Ascending aorta (tissue), 2 donors: ENCODE measurements around the gene AGK. TPM values are rescaled to one million over a fixed set of nuclear protein-coding genes. Genes with fewer than 3 reads are reported as not detected.

ENCODE experiments used
- DNase-seq, 2 donors: peaks; one replicate each; pipeline ENCODE4 v3.0.0-alpha.2; 2019; ENCODE audit warnings: low spot score in 2 of 2
- H3K27ac ChIP-seq, 2 donors: fragments of 200-600 bp; sonication (generic); one replicate each; pipeline ENCODE4 v1.5.1; 2016 to 2017; ENCODE audit warnings: mild to moderate bottlenecking in 1 of 2
- H3K27me3 ChIP-seq: fragments of 200-600 bp; sonication (generic); one replicate; pipeline ENCODE4 v1.5.1; 2017
- H3K36me3 ChIP-seq, 2 donors: fragments of 200-600 bp; sonication (generic); one replicate each; pipeline ENCODE4 v1.5.1; 2016
- H3K4me1 ChIP-seq, 2 donors: fragments of 200-600 bp; sonication (generic); one replicate each; pipeline ENCODE4 v1.5.1; 2016 to 2017; ENCODE audit warnings: mild to moderate bottlenecking in 1 of 2
- H3K4me3 ChIP-seq, 2 donors: fragments of 200-600 bp; sonication (generic); one replicate each; pipeline ENCODE4 v1.5.1; 2016 to 2017; ENCODE audit warnings: mild to moderate bottlenecking in 1 of 2
- H3K9me3 ChIP-seq, 2 donors: fragments of 200-600 bp; sonication (generic); one replicate each; pipeline ENCODE4 v1.5.1; 2016
- intact Hi-C: fragments of 100-400 bp; cut with DNase I; formaldehyde crosslinking; loops from one replicate; pipeline ENCODE4 v1.15.1; 2023
- total RNA-seq: library from RNA; depleted of rRNA; stranded (reverse); fragments of >200 nt; gene quantifications from one replicate; pipeline ENCODE4 v1.1.0, GENCODE V29; 2016
- TF ChIP-seq, protein P1 (sequence below), 3 experiments: fragments of 200-600 bp in 2 of 3; fragments of 450-650 bp in 1 of 3; sonication (generic) in 2 of 3; IDR thresholded peaks; one replicate each; pipeline ENCODE4 v1.5.1; 2016 to 2019; ENCODE audit warnings: antibody characterized with exemption in 3 of 3, mild to moderate bottlenecking in 1 of 3, moderate library complexity in 1 of 3

AGK gene, protein sequence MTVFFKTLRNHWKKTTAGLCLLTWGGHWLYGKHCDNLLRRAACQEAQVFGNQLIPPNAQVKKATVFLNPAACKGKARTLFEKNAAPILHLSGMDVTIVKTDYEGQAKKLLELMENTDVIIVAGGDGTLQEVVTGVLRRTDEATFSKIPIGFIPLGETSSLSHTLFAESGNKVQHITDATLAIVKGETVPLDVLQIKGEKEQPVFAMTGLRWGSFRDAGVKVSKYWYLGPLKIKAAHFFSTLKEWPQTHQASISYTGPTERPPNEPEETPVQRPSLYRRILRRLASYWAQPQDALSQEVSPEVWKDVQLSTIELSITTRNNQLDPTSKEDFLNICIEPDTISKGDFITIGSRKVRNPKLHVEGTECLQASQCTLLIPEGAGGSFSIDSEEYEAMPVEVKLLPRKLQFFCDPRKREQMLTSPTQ
- total RNA-seq, result 16.1 TPM

- TF ChIP-seq, protein P1, sequence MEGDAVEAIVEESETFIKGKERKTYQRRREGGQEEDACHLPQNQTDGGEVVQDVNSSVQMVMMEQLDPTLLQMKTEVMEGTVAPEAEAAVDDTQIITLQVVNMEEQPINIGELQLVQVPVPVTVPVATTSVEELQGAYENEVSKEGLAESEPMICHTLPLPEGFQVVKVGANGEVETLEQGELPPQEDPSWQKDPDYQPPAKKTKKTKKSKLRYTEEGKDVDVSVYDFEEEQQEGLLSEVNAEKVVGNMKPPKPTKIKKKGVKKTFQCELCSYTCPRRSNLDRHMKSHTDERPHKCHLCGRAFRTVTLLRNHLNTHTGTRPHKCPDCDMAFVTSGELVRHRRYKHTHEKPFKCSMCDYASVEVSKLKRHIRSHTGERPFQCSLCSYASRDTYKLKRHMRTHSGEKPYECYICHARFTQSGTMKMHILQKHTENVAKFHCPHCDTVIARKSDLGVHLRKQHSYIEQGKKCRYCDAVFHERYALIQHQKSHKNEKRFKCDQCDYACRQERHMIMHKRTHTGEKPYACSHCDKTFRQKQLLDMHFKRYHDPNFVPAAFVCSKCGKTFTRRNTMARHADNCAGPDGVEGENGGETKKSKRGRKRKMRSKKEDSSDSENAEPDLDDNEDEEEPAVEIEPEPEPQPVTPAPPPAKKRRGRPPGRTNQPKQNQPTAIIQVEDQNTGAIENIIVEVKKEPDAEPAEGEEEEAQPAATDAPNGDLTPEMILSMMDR (IDR thresholded peaks at IDR 0.05), result no peak
- Histone ChIP-seq H3K9me3 (no peaks in the 10 kb centered on the region), H3K36me3 (peaks cover 0 to 5% of the 10 kb centered on the region in 2 donors), H3K4me3 (peak within 1 kb of the TSS; percentile 91 to 92), H3K27me3 (no peaks in the 10 kb centered on the region), H3K27ac (peak within 1 kb of the TSS; percentile 63 to 77), H3K4me1 (peaks cover 0 to 6% of the 10 kb centered on the region in 2 donors)
- intact Hi-C loops, result loop anchor here (5.0 kb wide), 1 partner anchor 186 kb away; the partner anchor contains the start of gene SSBP1
- peak in 1 of 2 donors; percentile 73 for DNase-seq
These were observed at the start of gene AGK for GRCh38 chr7:141551094-141551781. Gene AGK, plus strand, starts transcription at chr7:141551410. Its CDS starts 4,057 bp downstream, at chr7:141555467.

GRCh38 chr7:141501451-141501850 lies 49.8 kb upstream of the AGK start:
- no peaks in the 10 kb centered on the region for H3K36me3 ChIP-seq
- no peaks in the 10 kb centered on the region for H3K27me3 ChIP-seq
- no peak for DNase-seq
- H3K4me1 ChIP-seq, result no peaks in the 10 kb centered on the region
- TF ChIP-seq, protein P1 (IDR thresholded peaks at IDR 0.05), result no peak
- H3K9me3 ChIP-seq, result no peaks in the 10 kb centered on the region
- H3K4me3 ChIP-seq, result no peak overlapping the region
- intact Hi-C loops, result no loop called here
- no peak overlapping the region for H3K27ac ChIP-seq

DNA sequence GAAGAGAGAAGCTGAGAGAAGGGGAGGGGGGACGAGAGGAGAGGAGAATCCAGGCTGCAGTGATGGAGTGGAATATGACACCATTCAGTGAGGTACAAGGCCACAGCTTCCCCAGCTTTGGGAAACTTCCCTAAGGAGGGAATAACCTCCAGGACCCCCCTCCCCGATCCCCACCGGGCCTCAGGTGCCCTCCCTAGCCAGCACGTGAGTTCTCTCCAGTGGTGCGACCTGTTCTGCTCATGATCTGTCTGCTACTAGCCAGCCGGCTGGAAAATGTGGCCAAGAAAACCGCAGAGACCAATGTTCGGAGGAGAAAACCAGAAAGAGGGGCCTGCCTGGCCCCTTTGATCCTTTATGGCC lies 39.9 kb upstream of the AGK start:
- intact Hi-C loops, result no loop called here
- H3K36me3 ChIP-seq, result no peaks in the 10 kb centered on the region
- no peaks in the 10 kb centered on the region for H3K27me3 ChIP-seq
- H3K4me1 ChIP-seq, result no peaks in the 10 kb centered on the region
- no peak for DNase-seq
- H3K9me3 ChIP-seq, result no peaks in the 10 kb centered on the region
- H3K27ac ChIP-seq, result no peak overlapping the region
- TF ChIP-seq, protein P1 (IDR thresholded peaks at IDR 0.05), result no peak
- no peak overlapping the region for H3K4me3 ChIP-seq

- TF ChIP-seq, protein P1 (IDR thresholded peaks at IDR 0.05), result no peak
- no peak overlapping the region for H3K4me3 ChIP-seq
These were observed 39.4 kb upstream of the AGK start for GRCh38 chr7:141511676-141512396.

DNA sequence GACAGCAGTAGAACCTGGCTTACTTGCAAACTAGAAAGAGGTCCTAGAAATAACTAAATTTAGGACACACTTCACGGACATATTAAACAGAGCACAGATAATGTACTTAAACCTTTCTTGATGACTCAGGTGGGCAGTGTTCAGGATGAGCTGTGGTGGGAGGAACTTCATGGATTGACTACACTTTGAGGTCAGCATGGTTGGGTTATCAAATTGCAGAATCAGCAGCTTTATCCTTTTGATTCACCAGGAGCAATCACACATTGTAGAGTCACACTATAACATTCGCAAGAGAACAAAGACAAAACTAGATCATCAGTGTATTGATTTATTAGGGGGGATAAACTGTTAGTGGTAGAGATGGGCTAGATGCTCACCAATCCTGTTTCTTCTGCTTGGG lies 38.6 kb upstream of the AGK start:
- H3K9me3 ChIP-seq, result no peaks in the 10 kb centered on the region
- TF ChIP-seq, protein P1 (IDR thresholded peaks at IDR 0.05), result no peak
- H3K27me3 ChIP-seq, result no peaks in the 10 kb centered on the region
- no peak overlapping the region for H3K4me3 ChIP-seq
- no peak overlapping the region for H3K27ac ChIP-seq
- no peak for DNase-seq
- H3K4me1 ChIP-seq, result no peaks in the 10 kb centered on the region
- intact Hi-C loops, result no loop called here
- no peaks in the 10 kb centered on the region for H3K36me3 ChIP-seq

More at GRCh38 chr7:141511676-141512396, 39.4 kb upstream of the AGK start:
- intact Hi-C loops, result no loop called here
- Histone ChIP-seq H3K27me3 (no peaks in the 10 kb centered on the region), H3K9me3 (no peaks in the 10 kb centered on the region), H3K4me1 (no peaks in the 10 kb centered on the region), H3K36me3 (no peaks in the 10 kb centered on the region), H3K27ac (no peak overlapping the region)
- no peak for DNase-seq
